T-helper 17 cell (primary cell): Measurements from ENCODE around the gene ACSM3. TPM values are rescaled to one million over a fixed set of nuclear protein-coding genes. Genes with fewer than 3 reads are reported as not detected.

Experiments used
- ATAC-seq: fragments of 150-1000 bp; cut with Tn5 transposase; 2 replicates; pipeline ENCODE4 v1.10.0; 2021; ENCODE audit warnings: mild to moderate bottlenecking, moderate library complexity
- DNase-seq, 3 donors: peaks; one replicate each; pipeline versions ENCODE4 v3.0.0 to v3.0.0-alpha.2; 2020 to 2021
- H3K9me3 ChIP-seq: one replicate; pipeline ENCODE4 v1.7.0; 2013; ENCODE audit warnings: low read length, mild to moderate bottlenecking; ENCODE audit not compliant: control insufficient read depth, poor library complexity, severe bottlenecking
- H3K27ac Mint-ChIP-seq: one replicate; pipeline ENCODE4 v1.8.0; 2022; ENCODE audit warnings: mild to moderate bottlenecking, moderate library complexity, mixed read lengths
- H3K27me3 Mint-ChIP-seq: one replicate; pipeline ENCODE4 v1.8.0; 2022; ENCODE audit warnings: mixed read lengths
- H3K36me3 Mint-ChIP-seq: one replicate; pipeline ENCODE4 v1.8.0; 2022; ENCODE audit warnings: low read depth, mixed read lengths
- H3K4me1 Mint-ChIP-seq: one replicate; pipeline ENCODE4 v1.8.0; 2022; ENCODE audit warnings: mild to moderate bottlenecking, mixed read lengths
- H3K4me3 Mint-ChIP-seq: one replicate; pipeline ENCODE4 v1.8.0; 2022; ENCODE audit warnings: mild to moderate bottlenecking, moderate library complexity, mixed read lengths
- total RNA-seq, 4 donors: library from RNA in 2 of 4; stranded (reverse) in 2 of 4; gene quantifications; one replicate each; pipeline ENCODE4 v1.2.3 and lab custom pipeline; 2022 to 2026

Gene ACSM3
- total RNA-seq, 2 donors from 2014 or later = 5.1 to 6.6 TPM

DNA sequence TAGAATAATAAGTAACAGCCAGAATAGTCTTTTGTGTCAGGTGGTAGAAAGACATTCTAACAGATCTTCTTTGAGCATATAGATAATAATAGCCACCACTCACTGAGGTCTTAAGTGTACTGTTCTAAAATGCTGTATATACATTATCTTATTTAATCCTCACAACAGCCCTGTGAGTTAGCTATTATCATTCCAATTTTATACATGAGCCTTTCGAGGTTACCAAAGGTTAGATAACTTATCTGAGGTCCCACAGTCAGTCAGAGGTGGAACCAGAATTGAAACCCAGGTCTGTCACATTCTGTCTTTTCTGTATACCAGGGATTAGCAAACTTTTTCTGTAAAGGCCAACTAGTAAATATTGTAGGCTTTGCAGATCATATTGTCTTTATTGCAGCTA is 65.7 kb downstream of the ACSM3 start:
- no peak for ATAC-seq
- H3K9me3 ChIP-seq = no peaks in the 10 kb centered on the region
- no peak for DNase-seq
- Mint-ChIP-seq H3K27ac (no peak overlapping the region), H3K27me3 (no peaks in the 10 kb centered on the region), H3K4me3 (no peak overlapping the region), H3K4me1 (no peaks in the 10 kb centered on the region), H3K36me3 (no peaks in the 10 kb centered on the region)

DNA sequence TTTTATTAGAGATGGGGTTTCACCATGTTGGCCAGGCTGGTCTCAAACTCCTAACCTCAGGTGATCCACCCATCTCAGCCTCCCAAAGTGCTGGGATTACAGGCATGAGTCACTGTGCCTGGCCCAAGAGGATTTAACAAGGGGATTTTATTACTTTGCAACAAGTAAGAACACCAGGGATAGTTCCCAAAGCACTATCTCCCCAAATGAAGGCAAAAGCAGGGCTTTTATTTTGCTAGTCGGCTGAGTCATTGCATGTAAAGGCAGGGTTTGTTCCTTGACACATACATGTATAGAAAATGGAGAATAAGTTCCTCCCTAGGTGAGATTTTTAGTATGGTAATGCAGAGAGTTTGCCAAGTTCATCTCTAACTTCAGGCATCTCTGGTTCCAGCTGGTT is 66.6 kb downstream of the ACSM3 start:
- no peaks in the 10 kb centered on the region for H3K4me1 Mint-ChIP-seq
- H3K27me3 Mint-ChIP-seq = no peaks in the 10 kb centered on the region
- no peak for ATAC-seq
- H3K4me3 Mint-ChIP-seq = no peak overlapping the region
- no peak for DNase-seq
- H3K36me3 Mint-ChIP-seq = no peaks in the 10 kb centered on the region
- no peaks in the 10 kb centered on the region for H3K9me3 ChIP-seq
- no peak overlapping the region for H3K27ac Mint-ChIP-seq

DNA sequence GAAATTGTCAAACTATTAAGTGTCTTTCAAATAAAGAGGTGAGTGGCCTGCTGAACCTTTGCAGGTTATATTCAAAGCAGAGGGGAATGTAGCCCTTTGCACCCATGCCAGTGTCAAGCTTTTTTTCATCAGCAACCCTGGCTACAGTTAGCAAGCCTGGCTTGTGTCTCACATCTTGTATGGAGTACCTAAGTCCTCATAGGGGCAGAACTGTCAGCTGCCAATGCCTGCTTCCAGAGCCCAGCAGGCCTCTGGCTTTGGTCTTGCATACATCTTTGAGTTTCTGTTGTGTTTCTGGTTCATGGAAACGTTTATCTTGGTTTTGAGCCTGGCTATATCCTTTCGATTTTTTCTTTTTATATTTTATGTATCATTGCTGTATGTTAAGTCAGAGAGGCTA is 69.3 kb downstream of the ACSM3 start:
- Mint-ChIP-seq H3K4me1 (no peaks in the 10 kb centered on the region), H3K36me3 (no peaks in the 10 kb centered on the region), H3K27ac (no peak overlapping the region), H3K27me3 (no peaks in the 10 kb centered on the region), H3K4me3 (no peak overlapping the region)
- no peaks in the 10 kb centered on the region for H3K9me3 ChIP-seq
- no peak for ATAC-seq
- no peak for DNase-seq

DNA sequence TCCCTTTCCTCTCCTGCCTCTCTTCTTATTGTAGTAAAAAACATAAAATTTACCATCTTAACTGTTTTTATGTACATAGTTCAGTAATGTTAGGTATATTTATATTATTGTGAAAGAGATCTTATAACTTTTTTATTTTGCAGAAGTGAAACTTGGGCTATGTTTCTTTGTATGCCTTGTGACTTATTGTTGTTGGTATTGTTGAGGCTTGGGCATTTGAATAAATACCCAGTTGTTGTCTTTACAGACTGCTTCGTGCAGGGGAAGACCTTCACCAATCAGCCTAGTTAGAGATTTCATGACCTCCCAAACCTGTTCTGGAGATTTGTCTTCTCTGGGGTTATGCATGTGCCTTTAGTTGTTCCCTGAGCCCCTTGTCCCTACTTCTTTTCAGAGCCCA is 74.4 kb downstream of the ACSM3 start:
- Mint-ChIP-seq H3K27ac (no peak overlapping the region), H3K27me3 (no peaks in the 10 kb centered on the region), H3K4me3 (no peak overlapping the region), H3K4me1 (no peaks in the 10 kb centered on the region), H3K36me3 (no peaks in the 10 kb centered on the region)
- no peaks in the 10 kb centered on the region for H3K9me3 ChIP-seq
- no peak for ATAC-seq
- no peak for DNase-seq

DNA sequence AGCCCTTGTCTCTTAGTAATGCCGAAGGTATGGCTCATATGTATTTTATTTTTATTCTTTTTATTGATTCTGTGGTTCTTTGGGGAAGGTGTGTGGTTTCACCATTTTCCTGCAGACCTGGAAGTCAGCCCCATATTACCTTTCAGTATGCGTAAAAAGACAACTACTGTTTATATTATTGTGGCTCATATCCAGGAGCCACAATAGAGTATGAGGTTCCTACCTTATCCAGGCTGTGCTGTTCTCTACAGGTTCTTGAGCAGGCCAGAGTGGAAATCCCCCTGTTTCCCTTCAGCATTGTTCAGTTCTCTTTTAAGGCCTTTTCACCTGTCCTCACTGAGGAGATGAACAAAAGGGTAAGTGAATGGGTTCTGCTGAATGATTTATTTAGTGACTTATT is 75.7 kb downstream of the ACSM3 start:
- no peaks in the 10 kb centered on the region for H3K9me3 ChIP-seq
- DNase-seq (no peak), ATAC-seq (no peak)
- H3K27me3 Mint-ChIP-seq = no peaks in the 10 kb centered on the region
- no peak overlapping the region for H3K27ac Mint-ChIP-seq
- H3K4me1 Mint-ChIP-seq = peaks cover 8% of the 10 kb centered on the region
- H3K36me3 Mint-ChIP-seq = no peaks in the 10 kb centered on the region
- no peak overlapping the region for H3K4me3 Mint-ChIP-seq

DNA sequence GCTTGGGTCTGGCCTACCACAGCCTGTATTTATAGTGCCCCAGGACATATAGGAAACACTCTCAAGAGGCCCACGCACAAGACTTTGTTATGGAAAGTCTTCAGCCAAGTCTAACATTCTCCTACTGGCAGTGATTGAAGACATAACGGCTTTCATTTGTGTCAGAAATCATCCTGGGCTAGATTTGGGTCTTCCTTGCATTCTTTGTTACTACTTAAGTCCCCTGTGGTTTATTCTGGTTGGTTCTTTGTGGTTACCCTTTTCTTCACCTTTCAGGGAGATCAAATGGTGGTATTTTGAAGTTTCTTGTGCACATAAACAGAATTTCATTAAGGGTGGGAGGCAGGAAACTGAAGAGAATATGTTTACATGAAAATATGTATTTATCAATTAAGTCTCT is 80.2 kb downstream of the ACSM3 start:
- peak overlapping the region; percentile 87 for H3K27ac Mint-ChIP-seq
- no peaks in the 10 kb centered on the region for H3K9me3 ChIP-seq
- ATAC-seq (peak; percentile 57), DNase-seq (no peak)
- H3K36me3 Mint-ChIP-seq = no peaks in the 10 kb centered on the region
- H3K4me1 Mint-ChIP-seq = peaks cover 19% of the 10 kb centered on the region
- no peaks in the 10 kb centered on the region for H3K27me3 Mint-ChIP-seq
- peak overlapping the region; percentile 39 for H3K4me3 Mint-ChIP-seq

DNA sequence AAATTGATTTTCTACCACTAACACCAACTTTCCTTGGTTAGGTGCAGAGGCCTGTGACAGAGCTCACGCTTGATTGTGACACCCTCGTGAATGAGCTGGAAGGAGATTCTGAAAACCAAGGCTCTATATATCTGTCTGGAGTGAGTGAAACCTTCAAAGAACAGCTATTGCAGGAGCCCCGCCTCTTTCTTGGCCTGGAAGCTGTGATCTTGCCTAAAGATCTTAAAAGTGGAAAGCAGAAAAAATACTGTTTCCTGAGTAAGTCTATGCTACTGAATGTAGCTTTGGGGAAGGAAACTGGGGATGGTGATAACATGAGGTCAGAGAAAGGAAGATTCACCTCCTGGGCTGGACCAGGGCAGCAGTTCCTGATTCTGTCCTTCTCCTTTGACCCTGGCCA is 80.8 kb downstream of the ACSM3 start:
- DNase-seq = no peak
- H3K4me1 Mint-ChIP-seq = peaks cover 19% of the 10 kb centered on the region
- H3K27me3 Mint-ChIP-seq = no peaks in the 10 kb centered on the region
- peak overlapping the region; percentile 87 for H3K27ac Mint-ChIP-seq
- no peaks in the 10 kb centered on the region for H3K9me3 ChIP-seq
- peak overlapping the region; percentile 49 for H3K4me3 Mint-ChIP-seq
- ATAC-seq = peak; percentile 63
- no peaks in the 10 kb centered on the region for H3K36me3 Mint-ChIP-seq

DNA sequence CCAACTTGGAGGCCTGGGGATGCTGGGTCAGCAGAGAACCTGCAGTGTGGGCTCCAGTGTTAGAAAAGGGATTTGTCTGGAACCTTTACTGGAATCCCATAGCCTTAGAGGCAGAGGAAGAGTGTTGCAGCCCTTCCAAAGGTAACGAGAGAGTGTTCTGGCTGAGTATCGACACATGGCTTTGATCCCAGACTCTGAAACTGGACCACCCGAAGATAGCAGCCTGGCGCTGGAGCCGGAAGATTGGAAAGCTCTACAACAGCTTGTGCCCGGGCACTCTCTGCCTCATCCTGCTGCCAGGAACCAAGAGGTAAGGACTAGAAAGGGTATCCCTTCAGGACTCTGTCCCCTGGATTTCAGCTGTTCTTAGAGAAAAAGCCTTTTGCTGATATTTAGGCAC is 82.2 kb downstream of the ACSM3 start:
- no peak for ATAC-seq
- H3K36me3 Mint-ChIP-seq = no peaks in the 10 kb centered on the region

DNA sequence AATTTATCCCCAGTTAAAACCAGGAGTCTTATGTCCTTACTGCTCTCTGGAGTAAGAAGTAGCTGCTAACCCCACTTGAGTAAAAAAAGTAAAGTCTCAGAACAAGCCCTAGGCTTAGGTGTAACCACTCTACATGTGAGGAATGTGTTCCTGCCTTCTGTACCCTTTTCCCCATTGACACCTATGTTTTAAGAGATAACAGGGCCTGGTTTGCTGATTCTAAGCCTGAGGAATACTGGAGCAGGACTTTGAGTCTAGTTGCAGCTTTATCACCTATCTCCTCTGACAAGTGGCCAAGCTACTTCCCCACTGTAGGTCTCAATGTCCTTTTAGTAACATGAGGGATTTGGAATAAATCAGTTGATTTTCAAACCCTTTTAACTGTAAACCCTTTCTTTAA is 82.7 kb downstream of the ACSM3 start:
- no peak overlapping the region for H3K27ac Mint-ChIP-seq
- H3K4me1 Mint-ChIP-seq = peaks cover 19% of the 10 kb centered on the region

More for the DNA sequence above, 82.2 kb downstream of the ACSM3 start:
- Mint-ChIP-seq H3K4me3 (no peak overlapping the region), H3K27me3 (no peaks in the 10 kb centered on the region), H3K4me1 (peaks cover 19% of the 10 kb centered on the region), H3K27ac (no peak overlapping the region)
- no peak for DNase-seq
- no peaks in the 10 kb centered on the region for H3K9me3 ChIP-seq

More for the DNA sequence above, 82.7 kb downstream of the ACSM3 start:
- Mint-ChIP-seq H3K27me3 (no peaks in the 10 kb centered on the region), H3K36me3 (no peaks in the 10 kb centered on the region), H3K4me3 (no peak overlapping the region)
- H3K9me3 ChIP-seq = no peaks in the 10 kb centered on the region
- no peak for ATAC-seq
- no peak for DNase-seq

Other genes starting within 250 kb of the ACSM3 start
- gene ACSM2B, start 187.6 kb upstream of the ACSM3 start, total RNA-seq = not detected
- gene ACSM1, start 66.3 kb upstream of the ACSM3 start, total RNA-seq = 1 to 10 TPM in 1 of 2 donors, under 1 TPM in 1; 0.78 to 1.4 TPM
- 10 to 100 TPM; 82.9 to 87.0 TPM for gene THUMPD1, start 22.2 kb upstream of the ACSM3 start, total RNA-seq
- gene ERI2, start 42.5 kb downstream of the ACSM3 start, total RNA-seq = 1 to 10 TPM; 2.1 to 2.3 TPM
- gene REXO5, start 42.5 kb downstream of the ACSM3 start, total RNA-seq = 1 to 10 TPM in 1 of 2 donors, not detected in 1; 1.6 TPM
- gene DCUN1D3, start 136.3 kb downstream of the ACSM3 start, total RNA-seq = 1 to 10 TPM; 3.9 to 4.0 TPM
- gene LYRM1, start 136.8 kb downstream of the ACSM3 start, total RNA-seq = 10 to 100 TPM; 15.0 to 20.1 TPM